ENCODE measurements around the gene CRISP3.
"Not testable (repeated sequence)": the region's sequence is repeated elsewhere in the genome, so short reads cannot be mapped to it uniquely, and the experiment has no call there.

Gene CRISP3

GRCh38 chr6:49739423-49739822 lies 4.8 kb downstream of the CRISP3 start:
- no peaks in the 10 kb centered on the region for H3K27me3 ChIP-seq (replicated peaks)
- DNase-seq = no peak
- in situ Hi-C loops (cut with HindIII; ENCODE audit: low pct_ligation_motif_present, low sequenced_read_pairs) = no loop called here
- no peak overlapping the region for H3K4me3 ChIP-seq (ENCODE audit: low read depth, low read length)
- TF ChIP-seq CTCF (IDR thresholded peaks at IDR 0.05; ENCODE audit: low read depth, low read length, missing control alignments) = no peak
- H3K27ac ChIP-seq = no peak overlapping the region
- H3K36me3 ChIP-seq (replicated peaks) = no peaks in the 10 kb centered on the region

GRCh38 chr6:49736017-49736508 lies 8.1 kb downstream of the CRISP3 start:
- no peak overlapping the region for H3K27ac ChIP-seq
- DNase-seq = no peak
- TF ChIP-seq CTCF (IDR thresholded peaks at IDR 0.05; ENCODE audit: low read depth, low read length, missing control alignments) = no peak
- no peaks in the 10 kb centered on the region for H3K27me3 ChIP-seq (replicated peaks)
- no peak overlapping the region for H3K4me3 ChIP-seq (ENCODE audit: low read depth, low read length)
- in situ Hi-C loops (cut with HindIII; ENCODE audit: low pct_ligation_motif_present, low sequenced_read_pairs) = no loop called here
- H3K36me3 ChIP-seq (replicated peaks) = no peaks in the 10 kb centered on the region

- H3K4me3 ChIP-seq (ENCODE audit: low read depth, low read length) = no peak overlapping the region
- in situ Hi-C loops (cut with HindIII; ENCODE audit: low pct_ligation_motif_present, low sequenced_read_pairs) = no loop called here
- H3K27ac ChIP-seq = no peak overlapping the region
Observed at GRCh38 chr6:49733680-49734079, 10.5 kb downstream of the CRISP3 start.

GRCh38 chr6:49732781-49733180 lies 11.4 kb downstream of the CRISP3 start:
- in situ Hi-C loops (cut with HindIII; ENCODE audit: low pct_ligation_motif_present, low sequenced_read_pairs) = no loop called here
- no peak for DNase-seq
- no peak for TF ChIP-seq CTCF (IDR thresholded peaks at IDR 0.05; ENCODE audit: low read depth, low read length, missing control alignments)
- Histone ChIP-seq H3K27ac (no peak overlapping the region), H3K27me3 (replicated peaks) (no peaks in the 10 kb centered on the region), H3K36me3 (replicated peaks) (no peaks in the 10 kb centered on the region), H3K4me3 (ENCODE audit: low read depth, low read length) (no peak overlapping the region)

More at GRCh38 chr6:49733680-49734079, 10.5 kb downstream of the CRISP3 start:
- no peak for DNase-seq
- Histone ChIP-seq H3K27me3 (replicated peaks) (no peaks in the 10 kb centered on the region), H3K36me3 (replicated peaks) (no peaks in the 10 kb centered on the region)
- no peak for TF ChIP-seq CTCF (IDR thresholded peaks at IDR 0.05; ENCODE audit: low read depth, low read length, missing control alignments)

GRCh38 chr6:49730251-49730650 lies 13.9 kb downstream of the CRISP3 start:
- no peak for DNase-seq
- H3K4me3 ChIP-seq (ENCODE audit: low read depth, low read length) = no peak overlapping the region
- no peak for TF ChIP-seq CTCF (IDR thresholded peaks at IDR 0.05; ENCODE audit: low read depth, low read length, missing control alignments)
- H3K27me3 ChIP-seq (replicated peaks) = no peaks in the 10 kb centered on the region
- no peak overlapping the region for H3K27ac ChIP-seq
- in situ Hi-C loops (cut with HindIII; ENCODE audit: low pct_ligation_motif_present, low sequenced_read_pairs) = no loop called here
- H3K36me3 ChIP-seq (replicated peaks) = no peaks in the 10 kb centered on the region

- DNase-seq; H3K36me3 ChIP-seq (replicated peaks); H3K27me3 ChIP-seq (replicated peaks); H3K4me3 ChIP-seq (ENCODE audit: low read depth, low read length); in situ Hi-C loops (cut with HindIII; ENCODE audit: low pct_ligation_motif_present, low sequenced_read_pairs); H3K27ac ChIP-seq: not testable (repeated sequence)
Observed at GRCh38 chr6:49723917-49724316, 20.3 kb downstream of the CRISP3 start.
